Measurements from ENCODE around the gene C1orf167.

C1orf167 gene

DNA sequence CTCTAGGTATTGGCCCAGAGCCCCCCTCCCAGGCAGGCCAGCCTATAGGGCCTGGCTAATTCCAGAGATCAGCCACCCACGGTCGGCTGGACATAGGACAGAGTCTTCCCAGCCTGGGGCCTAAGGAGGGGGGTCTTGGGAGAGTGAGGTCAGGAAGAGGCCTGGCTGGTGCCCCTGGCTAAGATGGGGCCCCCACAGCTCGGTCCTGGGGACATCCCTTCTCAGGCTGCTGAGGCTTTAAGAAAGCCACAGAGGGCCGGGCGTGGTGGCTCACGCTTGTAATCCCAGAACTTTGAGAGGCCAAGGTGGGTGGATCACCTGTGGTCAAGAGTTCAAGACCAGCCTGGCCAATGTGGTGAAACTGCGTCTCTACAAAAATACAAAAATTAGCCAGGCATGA is 2.5 kb downstream of the C1orf167 start:
- DNase-seq (ENCODE audit: low read depth in 3 of 3) = no peak

- DNase-seq (ENCODE audit: low read depth in 3 of 3) = no peak
These were observed 3.9 kb downstream of the C1orf167 start for GRCh38 chr1:11765661-11766428.

DNA sequence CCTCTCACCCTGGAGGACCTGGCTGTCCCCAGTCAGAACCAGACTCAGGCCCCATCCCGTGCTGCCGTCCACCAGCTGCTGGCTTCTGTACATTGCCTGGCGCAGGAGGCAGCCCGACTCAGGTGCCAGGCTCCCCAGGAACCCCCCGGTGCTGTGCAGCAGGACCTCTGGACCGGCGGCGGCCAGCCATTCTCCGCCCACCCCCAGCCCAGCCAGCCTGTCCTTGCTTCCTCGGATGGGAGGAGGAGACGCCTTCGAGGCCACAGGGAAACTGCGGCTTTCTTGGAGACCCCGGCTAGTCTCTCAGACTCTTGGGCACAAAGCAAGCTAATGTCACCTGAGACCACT is 4.4 kb downstream of the C1orf167 start:
- no peak for DNase-seq (ENCODE audit: low read depth in 3 of 3)

DNA sequence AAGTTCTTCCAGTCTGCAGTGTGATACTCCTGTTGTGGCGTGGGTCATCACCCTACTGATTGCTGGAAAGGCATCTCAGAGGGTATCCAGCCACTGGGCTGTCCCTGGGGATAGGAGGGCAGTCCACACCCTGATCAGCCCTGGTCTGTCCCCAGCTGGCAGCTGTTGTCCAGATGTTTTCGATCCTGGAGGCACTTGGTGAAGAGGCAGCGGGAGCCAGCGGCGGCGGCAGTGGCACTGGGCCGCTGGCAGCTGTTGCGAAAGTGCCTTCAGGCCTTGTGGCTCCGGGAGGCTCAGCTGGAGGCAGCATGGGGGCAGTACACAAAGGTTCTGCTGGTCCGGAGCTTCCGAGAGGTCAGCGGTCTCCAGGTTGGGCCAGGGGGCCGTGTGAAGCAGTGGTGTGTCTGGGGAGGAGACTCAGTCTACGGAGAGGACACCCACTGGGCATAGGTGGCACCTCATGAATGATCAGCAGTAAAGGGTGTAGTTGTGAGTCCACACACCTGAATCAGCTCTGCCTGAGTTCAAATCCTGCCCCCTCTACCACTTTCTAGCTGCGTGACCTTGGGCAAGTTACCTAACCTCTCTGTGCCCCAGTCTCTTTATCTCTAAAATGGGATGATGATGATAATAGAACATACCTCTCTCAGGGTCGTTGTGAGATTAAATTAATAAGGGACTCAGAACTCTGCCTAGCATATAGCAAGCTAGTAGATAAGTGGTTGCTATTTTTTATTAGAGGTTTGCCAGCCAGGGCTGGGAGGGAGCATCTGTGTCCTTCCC is 6.1 kb downstream of the C1orf167 start:
- no peak for DNase-seq (ENCODE audit: low read depth in 3 of 3)

- no peak for DNase-seq (ENCODE audit: low read depth in 3 of 3)
These were observed 6.8 kb downstream of the C1orf167 start for GRCh38 chr1:11768821-11769220.

DNA sequence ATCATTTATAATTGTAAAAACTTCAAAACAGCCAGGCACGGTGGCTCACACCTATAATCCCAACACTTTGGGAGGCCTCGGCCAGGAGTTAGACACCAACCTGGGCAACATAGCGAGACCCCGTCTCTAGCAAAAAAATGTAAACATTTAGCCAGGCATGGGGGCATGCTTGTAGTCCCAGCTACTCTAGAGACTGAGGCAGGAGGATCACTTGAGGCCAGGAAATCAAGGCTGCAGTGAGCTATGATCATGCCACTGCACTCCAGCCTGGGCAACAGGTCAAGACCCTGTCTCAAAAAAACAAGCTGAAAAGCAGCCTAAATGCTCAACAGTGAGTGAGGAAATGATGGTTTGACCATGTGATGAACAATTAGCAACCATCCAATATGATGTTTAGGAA is 7.3 kb downstream of the C1orf167 start:
- no peak for DNase-seq (ENCODE audit: low read depth in 3 of 3)

DNA sequence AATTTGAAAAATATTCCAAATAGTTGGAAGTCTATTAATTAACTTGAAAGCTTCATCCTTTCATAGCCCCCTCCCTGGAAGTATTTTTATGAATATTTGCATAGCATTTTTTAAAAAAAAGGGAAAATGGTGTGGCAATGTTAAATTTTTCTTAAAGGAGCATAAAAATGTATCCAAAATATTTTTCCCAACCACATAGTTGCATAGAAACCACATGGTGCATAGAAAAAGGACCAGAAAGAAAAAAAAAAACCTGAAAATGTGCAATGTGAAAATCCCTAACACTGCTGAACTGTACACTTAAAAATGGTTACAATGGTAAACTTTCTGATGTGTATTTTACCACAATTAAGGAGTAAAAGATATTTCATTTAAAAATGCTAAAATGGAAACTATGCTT is 8.0 kb downstream of the C1orf167 start:
- no peak for DNase-seq (ENCODE audit: low read depth in 3 of 3)

DNA sequence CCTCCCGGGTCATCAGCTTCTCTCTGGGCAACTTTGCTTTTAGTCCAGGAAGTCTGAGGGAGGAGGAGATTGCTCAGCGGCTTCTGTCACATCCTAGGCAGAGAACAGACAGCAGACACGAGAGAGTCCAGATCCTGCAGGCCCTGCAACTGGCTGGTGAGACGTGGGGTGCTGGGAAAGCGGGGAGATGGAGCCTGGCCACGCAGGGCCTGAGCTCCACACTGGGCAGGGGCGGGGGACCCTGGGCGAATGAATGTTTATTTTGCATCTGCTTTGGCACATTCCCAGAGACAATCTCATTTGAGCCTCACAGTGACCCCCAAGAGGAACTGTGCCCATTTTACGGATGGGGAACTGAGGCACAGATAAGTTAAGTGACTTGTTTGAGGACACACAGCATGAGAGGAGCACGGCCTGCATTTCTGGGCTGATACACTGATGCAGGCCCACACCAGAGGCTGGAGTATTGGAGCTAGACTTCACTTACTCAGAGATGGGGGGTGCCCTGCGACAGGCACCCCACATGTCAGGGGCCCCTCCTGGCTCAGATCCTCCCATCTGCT is 9.6 kb downstream of the C1orf167 start:
- DNase-seq (ENCODE audit: low read depth in 3 of 3) = no peak

- no peak for DNase-seq (ENCODE audit: low read depth in 3 of 3)
These were observed 10.5 kb downstream of the C1orf167 start for GRCh38 chr1:11772458-11772857.

GRCh38 chr1:11774753-11775152 is 12.8 kb downstream of the C1orf167 start:
- DNase-seq (ENCODE audit: low read depth in 3 of 3) = no peak

DNA sequence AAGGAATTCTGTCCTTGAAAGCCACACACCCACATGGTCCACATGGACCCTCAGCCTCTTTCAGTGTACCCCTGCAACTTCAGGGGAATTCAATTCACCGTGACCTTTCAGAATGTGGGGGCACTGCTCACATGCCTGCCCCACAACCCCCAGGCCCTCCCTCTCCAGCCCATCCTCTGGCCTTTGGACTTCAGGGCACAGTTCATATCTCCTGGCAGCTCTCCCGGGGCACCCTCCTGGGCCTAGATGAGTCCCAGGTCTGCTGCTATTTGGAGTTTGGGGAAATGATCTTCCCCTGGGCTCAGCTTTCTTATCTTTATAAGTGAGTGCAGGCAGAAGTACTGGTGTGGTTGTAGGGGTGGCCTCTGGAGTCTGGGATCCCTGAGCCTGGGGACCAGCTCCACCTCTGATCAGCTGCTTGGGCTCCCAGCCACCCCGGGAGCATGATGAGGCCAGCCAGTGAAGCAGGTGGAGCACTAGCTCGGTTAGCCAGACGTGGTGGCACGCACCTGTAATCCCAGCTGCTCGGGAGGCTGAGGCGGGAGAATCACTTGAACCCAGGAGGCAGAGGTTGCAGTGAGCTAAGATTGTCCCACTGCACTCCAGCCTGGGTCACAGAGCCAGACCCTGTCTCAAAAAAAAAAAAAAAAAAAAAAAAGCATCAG is 15.8 kb downstream of the C1orf167 start:
- DNase-seq (ENCODE audit: low read depth in 3 of 3) = no peak

- DNase-seq (ENCODE audit: low read depth in 3 of 3) = no peak
These were observed 16.3 kb downstream of the C1orf167 start for GRCh38 chr1:11778336-11778735.

DNA sequence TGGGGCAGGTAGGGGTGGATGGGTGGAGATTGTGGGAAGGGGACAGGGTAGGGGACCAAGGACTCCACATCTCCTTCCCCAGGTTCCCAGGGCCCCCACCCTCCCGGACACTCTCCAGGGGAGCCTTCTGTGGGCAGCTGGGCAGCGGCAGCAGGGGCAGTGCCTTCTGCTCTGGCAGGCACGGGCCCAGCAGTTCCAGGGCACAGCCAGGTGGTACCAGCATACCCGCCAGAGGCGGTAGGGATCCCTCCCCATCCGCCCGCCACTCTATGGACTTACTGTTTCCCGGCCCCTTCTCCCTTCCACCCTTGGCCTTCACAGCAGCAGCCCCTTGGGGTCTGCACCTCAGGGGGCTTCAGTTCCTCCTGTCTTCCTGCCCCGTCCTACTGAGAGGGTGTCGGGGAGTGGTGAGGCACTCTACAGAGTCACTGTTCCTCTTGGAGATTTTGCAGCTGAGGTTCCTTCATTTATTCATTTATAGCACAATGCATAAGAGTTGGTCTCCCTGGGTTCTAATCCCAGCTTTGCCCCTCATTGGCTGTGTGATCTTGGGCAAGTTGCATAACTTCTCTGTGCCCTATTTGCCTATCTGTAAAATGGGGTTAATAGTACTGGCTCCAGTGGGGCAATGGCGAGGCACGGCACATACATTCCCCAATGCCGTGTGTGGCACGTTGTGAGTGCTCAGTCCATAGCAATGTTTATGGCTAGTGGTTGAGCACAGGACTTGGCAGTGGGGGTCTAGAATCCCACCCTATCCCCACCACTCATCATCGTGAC is 17.0 kb downstream of the C1orf167 start:
- DNase-seq (ENCODE audit: low read depth in 3 of 3) = no peak

- no peak for DNase-seq (ENCODE audit: low read depth in 3 of 3)
These were observed 17.9 kb downstream of the C1orf167 start for GRCh38 chr1:11779715-11780379.

DNA sequence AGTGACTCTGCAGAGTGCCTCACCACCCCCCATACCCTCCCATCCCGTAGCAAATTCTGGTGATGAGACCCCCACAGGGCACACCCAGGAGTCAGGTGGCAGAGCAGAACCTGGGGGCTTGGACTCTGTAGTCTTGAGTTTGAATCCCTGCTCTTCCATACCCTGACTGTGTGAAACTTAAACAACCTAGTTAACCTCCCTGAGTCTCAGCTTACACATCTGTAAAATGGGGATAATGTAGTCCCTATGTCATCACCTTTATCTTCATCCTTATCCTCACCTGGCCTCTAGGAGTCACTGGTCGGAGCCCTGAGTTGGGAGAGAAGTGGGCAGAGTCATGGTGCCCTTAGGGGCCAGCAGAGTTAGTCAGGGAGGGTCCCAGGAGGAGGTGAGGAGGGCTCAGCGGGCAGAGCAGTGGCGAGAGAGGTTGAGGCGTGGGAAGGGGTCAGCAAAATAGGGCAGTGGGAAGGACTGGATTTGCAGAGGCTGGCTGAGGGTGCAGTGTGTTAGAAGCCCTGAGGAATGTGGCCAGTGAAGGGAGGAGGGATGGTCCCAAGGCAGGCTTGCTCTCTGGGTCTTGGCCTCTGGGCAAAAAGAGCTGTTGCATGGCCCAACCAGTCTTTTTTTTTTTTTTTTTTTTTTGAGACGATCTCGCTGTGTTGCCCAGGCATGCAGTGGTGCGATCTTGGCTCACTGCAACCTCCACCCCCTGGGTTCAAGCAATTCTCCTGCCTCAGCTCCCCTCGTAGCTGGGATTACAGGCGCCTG is 18.6 kb downstream of the C1orf167 start:
- no peak for DNase-seq (ENCODE audit: low read depth in 3 of 3)

DNA sequence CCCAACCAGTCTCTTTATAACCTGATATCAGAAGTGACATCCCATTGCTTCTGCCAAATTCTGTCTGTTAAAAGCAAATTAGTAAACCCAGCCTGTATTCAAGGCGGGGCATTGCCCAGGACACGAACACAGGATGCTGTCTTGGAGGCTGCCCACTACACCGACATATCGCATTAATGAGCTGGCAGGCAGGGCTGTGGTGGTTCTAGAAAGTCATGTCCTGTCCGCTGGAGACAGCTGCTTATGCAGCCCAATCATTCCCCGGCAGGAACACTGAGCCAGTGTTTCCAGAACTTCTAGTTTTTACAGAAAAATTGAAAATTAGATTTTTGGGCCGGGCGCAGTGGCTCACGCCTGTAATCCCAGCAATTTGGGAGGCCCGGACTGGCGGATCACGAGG is 19.3 kb downstream of the C1orf167 start:
- no peak for DNase-seq (ENCODE audit: low read depth in 3 of 3)

GRCh38 chr1:11782127-11782708 is 20.2 kb downstream of the C1orf167 start:
- no peak for DNase-seq (ENCODE audit: low read depth in 3 of 3)

DNA sequence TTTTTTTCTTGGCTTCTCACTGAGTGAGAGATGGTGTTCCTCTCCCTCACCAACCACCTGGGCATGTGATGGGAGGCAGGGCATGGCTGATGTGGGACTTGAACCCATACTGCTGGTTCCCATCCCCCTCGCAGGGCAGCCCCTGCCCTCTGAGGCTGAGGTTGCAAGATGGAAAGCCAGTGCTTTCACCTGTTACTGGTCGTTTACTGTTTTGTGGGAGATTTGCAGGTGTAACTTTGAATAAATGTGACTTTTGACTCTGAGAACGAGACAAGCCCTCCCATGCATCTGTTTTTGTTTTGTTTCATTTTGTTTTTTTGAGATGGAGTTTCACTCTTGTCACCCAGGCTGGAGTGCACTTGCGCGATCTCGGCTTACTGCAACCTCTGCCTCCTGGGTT is 21.6 kb downstream of the C1orf167 start:
- DNase-seq (ENCODE audit: low read depth in 3 of 3) = no peak

DNA sequence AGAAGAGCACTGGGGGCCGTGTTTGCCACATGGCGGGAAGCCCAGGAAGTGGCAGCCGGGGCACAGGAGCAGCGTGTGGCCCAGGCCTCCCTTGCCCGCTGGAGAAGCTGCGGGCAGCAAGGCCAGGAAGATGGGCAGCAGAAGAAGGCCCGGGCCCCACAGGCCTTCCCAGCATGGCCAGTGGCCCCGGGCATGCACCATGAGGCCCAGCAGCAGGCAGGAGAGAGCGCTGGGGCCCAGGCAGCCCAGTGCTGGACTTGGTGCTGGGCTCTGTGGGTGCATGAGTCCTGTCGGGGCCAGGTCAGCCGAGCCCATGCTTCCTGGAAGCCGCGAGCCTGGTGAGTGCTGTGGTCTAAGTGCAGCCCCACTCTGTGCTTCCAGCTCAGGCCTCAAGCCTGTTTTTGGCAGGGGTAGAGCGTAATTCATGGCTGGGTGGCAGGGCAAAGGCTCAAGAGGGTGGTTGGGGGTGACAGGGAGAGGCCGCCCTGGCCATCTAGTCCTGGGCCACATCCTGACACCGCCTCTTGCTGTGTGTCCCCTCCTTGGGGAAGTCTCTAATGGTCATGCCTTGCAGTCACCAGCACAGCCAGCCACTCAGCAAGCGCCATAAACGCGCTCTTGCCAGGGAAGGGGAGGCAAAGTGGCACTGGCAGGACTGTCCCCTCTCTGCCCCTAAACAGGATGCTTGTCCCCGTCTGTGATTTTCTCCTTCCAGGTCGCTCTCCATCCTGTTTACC is 22.4 kb downstream of the C1orf167 start:
- no peak for DNase-seq (ENCODE audit: low read depth in 3 of 3)
